GM18505 (cell line): Measurements from ENCODE around the gene TMEM178A.

Experiments
- ATAC-seq: cut with Tn5 transposase; IDR thresholded peaks from one replicate; pipeline ENCODE4 v1.9.1; 2021; ENCODE audit not compliant: unreplicated experiment
- POLR2A ChIP-seq: IDR thresholded peaks from 4 replicates; pipeline ENCODE4 v1.6.1; 2011; ENCODE audit warnings: borderline replicate concordance; ENCODE audit not compliant: insufficient read depth, insufficient read length; ENCODE audit errors: extremely low read depth

The TMEM178A gene

DNA sequence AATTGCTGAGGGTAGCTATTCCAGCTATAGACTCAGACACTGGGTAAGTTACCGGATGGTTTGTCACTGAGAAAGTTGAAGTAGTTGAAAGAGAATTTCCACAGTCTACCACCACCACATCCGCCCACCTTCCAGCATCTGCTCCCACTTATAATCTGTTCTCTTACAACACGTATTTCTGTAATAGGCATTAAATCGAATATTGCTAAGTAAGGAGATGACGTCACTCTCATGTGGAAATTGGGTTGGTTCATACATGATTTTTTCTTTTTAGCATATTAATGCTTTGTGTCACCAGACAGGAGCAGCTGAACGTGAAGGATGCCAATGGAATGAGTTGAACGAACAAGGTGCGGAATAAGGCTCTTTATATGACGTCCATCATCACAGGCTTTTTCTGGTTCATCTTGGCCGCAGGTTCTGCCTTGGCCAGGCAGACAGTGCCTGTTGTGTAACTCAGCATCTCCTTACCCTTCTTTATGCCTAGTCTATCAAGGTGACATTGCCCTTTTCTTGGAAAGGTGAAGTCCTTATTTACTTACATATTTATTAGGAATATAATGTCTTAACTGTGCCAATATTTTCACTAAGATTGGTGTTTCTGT, 67.5 kb downstream of the TMEM178A start:
- ATAC-seq, result no peak
- TF ChIP-seq POLR2A, result no peak

- TF ChIP-seq POLR2A, result no peak
- no peak for ATAC-seq
Observed at GRCh38 chr2:39734445-39734844, 68.7 kb downstream of the TMEM178A start.

- no peak for ATAC-seq
- TF ChIP-seq POLR2A, result no peak
Observed at GRCh38 chr2:39735648-39736047, 69.9 kb downstream of the TMEM178A start.

DNA sequence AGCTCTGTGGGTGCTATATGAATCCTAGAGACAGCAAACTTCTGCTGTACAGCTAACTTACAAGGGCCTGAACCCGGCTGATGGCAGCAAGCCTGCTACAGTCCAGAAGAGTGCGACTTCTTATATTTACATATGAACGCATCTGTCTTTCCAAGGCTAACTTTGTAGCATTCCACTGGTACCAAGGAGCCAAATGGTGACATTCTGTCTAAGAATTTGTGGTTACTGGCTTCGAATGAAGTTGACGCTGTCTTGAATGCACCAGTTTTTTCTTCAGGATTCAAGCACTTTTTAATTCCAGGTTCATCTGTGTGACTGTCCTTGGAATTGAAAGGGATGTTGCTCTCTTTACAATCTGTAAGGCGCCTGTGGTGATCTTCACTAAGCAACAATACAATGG, 70.9 kb downstream of the TMEM178A start:
- TF ChIP-seq POLR2A, result no peak
- no peak for ATAC-seq

GRCh38 chr2:39737661-39738060, 71.9 kb downstream of the TMEM178A start:
- TF ChIP-seq POLR2A, result no peak

DNA sequence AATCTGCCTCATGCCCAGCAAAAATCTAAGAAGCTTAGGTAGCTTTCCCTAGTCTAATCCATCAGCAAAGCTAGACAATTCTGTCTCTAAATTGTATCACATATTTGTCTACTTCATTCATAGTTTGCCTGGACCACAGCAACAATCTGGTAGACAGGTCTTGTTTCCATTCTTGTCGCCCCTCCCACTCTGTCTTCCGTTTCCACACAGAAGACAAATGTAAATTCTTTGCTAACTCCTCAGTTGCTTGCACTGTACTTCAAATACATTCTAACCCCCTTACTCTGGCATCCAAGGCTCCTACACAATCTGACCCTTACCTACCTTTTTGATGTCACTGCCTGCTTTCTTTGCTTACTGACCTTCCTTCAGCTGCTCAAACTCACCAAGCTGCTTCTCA, 73.2 kb downstream of the TMEM178A start:
- no peak for TF ChIP-seq POLR2A
- no peak for ATAC-seq

More at GRCh38 chr2:39737661-39738060, 71.9 kb downstream of the TMEM178A start:
- no peak for ATAC-seq

DNA sequence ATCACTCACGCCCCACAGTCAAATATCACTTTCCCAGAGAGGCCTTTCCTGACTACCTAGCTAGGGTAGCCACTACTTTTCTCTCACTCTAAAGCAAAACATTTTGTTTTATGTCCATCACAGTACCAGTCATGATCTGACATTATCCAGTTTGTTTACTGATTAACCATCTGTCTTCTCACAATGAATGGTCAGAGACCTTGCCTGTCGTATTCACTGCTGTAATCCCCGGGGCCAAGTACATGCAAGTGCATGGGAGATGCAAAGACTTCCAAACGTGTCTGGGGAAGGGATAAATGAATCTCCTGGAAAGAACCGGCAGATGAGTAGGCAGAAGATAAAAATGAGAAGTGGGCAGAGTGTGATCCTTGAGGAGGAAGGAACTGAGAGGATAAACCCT, 73.7 kb downstream of the TMEM178A start:
- no peak for TF ChIP-seq POLR2A
- no peak for ATAC-seq

DNA sequence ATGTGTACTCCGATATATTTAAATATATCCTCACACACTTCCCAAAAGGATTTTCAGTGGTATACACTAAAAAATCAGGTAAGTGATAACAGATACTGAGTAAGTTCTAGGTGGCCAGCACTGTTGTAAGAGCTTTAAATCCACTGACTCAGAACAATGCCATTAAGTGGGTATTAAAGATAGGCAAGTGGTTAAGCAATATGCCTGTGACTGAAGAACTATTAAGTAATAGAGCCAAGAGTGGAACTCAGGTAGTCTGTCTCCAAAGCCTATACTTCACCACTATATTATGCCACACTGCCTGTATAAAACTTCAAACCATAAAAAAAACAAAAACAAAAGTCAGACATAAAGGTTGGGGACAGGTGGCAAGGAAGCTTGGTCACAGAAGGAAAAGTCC, 76.2 kb downstream of the TMEM178A start:
- no peak for ATAC-seq
- TF ChIP-seq POLR2A, result no peak

DNA sequence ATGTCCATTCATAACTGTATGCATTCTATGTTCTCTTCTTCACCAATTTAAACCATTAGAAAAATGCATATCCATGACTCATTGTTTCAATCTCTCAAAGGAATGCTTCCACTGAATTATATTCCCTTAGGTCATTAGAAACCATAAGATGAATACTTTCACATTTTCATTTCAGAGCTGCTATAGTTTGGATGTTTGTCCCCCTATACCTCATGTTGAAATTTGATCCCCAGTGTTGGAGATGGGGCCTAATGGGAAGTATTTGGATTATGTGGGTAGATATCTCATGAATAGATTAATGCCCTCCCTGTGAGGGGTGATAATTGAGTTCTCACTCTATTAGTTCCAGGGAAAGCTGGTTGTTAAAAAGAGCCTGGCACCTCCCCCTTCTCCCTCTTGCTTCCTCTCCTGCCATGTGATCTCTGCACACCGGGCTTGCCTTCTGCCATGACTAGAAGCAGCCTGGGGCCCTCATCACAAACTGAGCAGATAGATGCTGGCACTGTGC, 77.6 kb downstream of the TMEM178A start:
- TF ChIP-seq POLR2A, result no peak
- ATAC-seq, result no peak

- no peak for ATAC-seq
- TF ChIP-seq POLR2A, result no peak
Observed at GRCh38 chr2:39755466-39755865, 89.7 kb downstream of the TMEM178A start.

- ATAC-seq, result no peak
- no peak for TF ChIP-seq POLR2A
Observed at GRCh38 chr2:39757156-39757555, 91.4 kb downstream of the TMEM178A start.

- no peak for TF ChIP-seq POLR2A
- ATAC-seq, result no peak
Observed at GRCh38 chr2:39762448-39762847, 96.7 kb downstream of the TMEM178A start.
